OCI-M1 (cell line): ENCODE measurements around the gene GRIP2.
"Not testable (repeated sequence)": the region's sequence is repeated elsewhere in the genome, so short reads cannot be mapped to it uniquely, and the experiment has no call there.

Source experiments
- DNase-seq: peaks from one replicate; lab custom pipeline; 2025; lab: John Stamatoyannopoulos, UW

GRIP2 gene

GRCh38 chr3:14520967-14521366 lies 19.2 kb downstream of the GRIP2 start:
- no peak for DNase-seq

GRCh38 chr3:14520149-14520548 lies 20.0 kb downstream of the GRIP2 start:
- no peak for DNase-seq

GRCh38 chr3:14519406-14519805 lies 20.7 kb downstream of the GRIP2 start:
- DNase-seq = no peak

- DNase-seq = no peak
Observed at GRCh38 chr3:14518893-14519292, 21.2 kb downstream of the GRIP2 start.

- DNase-seq = no peak
Observed at GRCh38 chr3:14518432-14518802, 21.7 kb downstream of the GRIP2 start.

GRCh38 chr3:14517601-14518431 lies 22.3 kb downstream of the GRIP2 start:
- DNase-seq = no peak

- DNase-seq = no peak
Observed at GRCh38 chr3:14516738-14517345, 23.3 kb downstream of the GRIP2 start.

GRCh38 chr3:14515526-14515925 lies 24.6 kb downstream of the GRIP2 start:
- not testable (repeated sequence) for DNase-seq

GRCh38 chr3:14514323-14514720 lies 25.8 kb downstream of the GRIP2 start:
- no peak for DNase-seq

- DNase-seq = no peak
Observed at GRCh38 chr3:14513566-14514322, 26.4 kb downstream of the GRIP2 start.

GRCh38 chr3:14512942-14513327 lies 27.2 kb downstream of the GRIP2 start:
- DNase-seq = no peak

GRCh38 chr3:14512281-14512941 lies 27.7 kb downstream of the GRIP2 start:
- no peak for DNase-seq

GRCh38 chr3:14511623-14512280 lies 28.4 kb downstream of the GRIP2 start:
- no peak for DNase-seq

GRCh38 chr3:14510838-14511622 lies 29.1 kb downstream of the GRIP2 start:
- DNase-seq = no peak

- no peak for DNase-seq
Observed at GRCh38 chr3:14509796-14510100, 30.4 kb downstream of the GRIP2 start.

- peak; percentile 70 for DNase-seq
Observed at GRCh38 chr3:14508966-14509795, 31.0 kb downstream of the GRIP2 start.

- DNase-seq = no peak
Observed at GRCh38 chr3:14508505-14508819, 31.7 kb downstream of the GRIP2 start.

- no peak for DNase-seq
Observed at GRCh38 chr3:14507757-14508504, 32.2 kb downstream of the GRIP2 start.

GRCh38 chr3:14507305-14507741 lies 32.8 kb downstream of the GRIP2 start:
- no peak for DNase-seq
